EH (cell line): Measurements from ENCODE around the gene PRKCE.

Source experiments
- DNase-seq: peaks from one replicate; pipeline ENCODE4 v3.0.0-alpha.2; 2015; ENCODE audit warnings: low read depth

Gene PRKCE

GRCh38 chr2:45891719-45892424, 240.4 kb downstream of the PRKCE start:
- DNase-seq: no peak

GRCh38 chr2:45892425-45892745, 240.9 kb downstream of the PRKCE start:
- no peak for DNase-seq

- no peak for DNase-seq
Measured at GRCh38 chr2:45892757-45893156, 241.3 kb downstream of the PRKCE start.

DNA sequence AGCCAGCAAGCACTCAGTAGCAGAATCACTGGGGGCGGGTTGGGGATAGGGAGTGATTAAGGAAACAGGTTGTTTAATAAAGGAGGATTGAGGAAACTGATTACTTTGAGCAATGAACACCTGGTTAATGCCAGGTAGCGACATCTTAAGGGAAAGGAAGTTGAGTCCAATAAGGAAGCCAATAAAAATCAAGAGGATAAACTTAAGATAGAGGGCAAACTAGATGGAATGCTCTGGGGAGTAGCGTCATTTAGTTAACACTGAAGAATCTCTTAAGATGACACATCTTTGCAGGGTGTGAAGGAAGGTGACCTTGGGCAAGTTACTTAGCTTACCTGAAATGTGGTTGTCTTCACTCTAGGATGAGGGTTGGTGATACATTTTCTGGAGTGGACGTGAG, 242.7 kb downstream of the PRKCE start:
- no peak for DNase-seq

DNA sequence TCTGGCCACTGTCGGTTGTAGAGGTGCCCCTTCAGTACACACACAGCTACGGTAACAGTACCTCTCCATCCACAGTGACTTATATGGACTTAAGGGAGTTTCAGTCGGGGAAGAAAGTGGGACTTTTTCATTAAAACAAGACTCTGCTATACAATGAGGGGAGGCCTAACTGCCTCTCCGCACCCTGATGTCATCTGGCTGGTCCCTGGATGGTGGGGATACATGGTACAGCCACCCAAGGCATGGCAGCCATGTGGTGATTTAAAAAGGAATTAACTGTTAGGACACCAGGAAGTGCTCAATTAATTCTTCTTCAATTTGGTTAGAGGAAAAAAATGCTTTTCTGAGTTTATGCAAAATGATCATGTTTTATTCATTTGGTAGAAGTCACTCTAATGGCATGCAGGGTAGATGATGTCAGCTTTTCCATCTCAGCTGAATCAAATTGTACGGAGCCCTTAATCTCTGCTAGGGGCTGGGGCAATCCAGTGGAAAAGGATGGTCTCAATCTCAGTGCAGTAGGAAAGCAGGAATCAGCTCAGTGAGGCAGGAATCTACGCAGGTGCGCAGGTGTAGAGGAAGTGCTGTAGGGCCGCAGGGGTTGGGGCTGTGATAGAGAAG, 243.9 kb downstream of the PRKCE start:
- peak; percentile 82 for DNase-seq

DNA sequence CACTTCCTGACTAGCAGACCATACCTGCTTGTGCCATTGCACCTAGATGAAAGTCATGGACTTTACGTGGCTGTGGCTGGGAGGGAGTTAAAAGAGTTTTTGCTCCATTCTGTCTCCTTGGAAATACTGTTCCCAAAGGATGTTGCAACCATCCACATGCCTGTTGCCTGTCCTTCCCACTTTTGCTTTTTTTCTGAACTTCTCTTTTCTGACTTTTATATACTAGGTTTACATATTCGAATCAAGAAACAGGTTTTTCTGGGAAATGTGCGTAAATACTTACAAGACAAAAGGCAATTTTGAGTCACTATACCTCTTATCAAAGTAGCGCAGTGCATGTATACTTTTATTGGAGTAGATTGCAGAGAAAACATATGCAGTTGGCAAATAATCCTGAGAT, 244.8 kb downstream of the PRKCE start:
- DNase-seq: no peak

DNA sequence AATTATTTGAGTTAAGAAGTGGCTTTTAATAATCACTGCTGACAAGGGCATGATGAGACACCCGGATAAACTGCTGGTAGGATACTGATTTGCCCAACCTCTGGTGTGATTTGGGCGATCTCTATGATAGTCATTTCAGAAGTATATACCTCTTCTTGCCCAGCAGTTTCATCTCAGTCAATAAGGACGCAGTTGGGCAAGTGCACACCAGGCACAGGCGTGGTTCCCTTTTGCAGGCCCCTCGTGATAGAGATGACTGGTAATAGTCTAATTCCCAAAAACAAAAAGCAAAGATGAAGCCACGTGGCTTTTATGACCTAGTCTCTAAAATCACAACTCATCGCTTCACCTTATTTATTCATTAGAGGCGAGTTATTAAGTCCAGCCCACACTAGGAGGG, 246.4 kb downstream of the PRKCE start:
- no peak for DNase-seq

- peak; percentile 15 for DNase-seq
Measured at GRCh38 chr2:45898819-45899218, 247.3 kb downstream of the PRKCE start.

DNA sequence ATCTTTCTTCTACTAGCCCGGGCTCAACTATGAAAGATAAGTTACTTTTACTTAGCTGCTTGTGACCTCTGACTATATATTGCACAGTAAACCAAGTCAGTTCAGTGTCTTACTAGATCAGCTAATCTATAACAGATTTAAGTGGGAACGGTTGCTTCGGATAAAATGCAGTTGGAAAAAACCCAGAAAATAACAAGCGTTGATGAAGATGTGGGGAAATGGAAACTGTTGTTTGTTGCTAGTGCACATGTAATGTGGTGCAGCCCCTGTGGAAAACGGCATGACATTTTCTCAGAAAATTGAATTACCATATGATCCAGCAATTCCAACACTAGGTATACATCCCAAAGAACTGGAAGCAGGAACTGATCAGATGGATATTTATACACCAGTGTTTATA, 248.5 kb downstream of the PRKCE start:
- DNase-seq: no peak

GRCh38 chr2:45901468-45902032, 250.1 kb downstream of the PRKCE start:
- DNase-seq: no peak

DNA sequence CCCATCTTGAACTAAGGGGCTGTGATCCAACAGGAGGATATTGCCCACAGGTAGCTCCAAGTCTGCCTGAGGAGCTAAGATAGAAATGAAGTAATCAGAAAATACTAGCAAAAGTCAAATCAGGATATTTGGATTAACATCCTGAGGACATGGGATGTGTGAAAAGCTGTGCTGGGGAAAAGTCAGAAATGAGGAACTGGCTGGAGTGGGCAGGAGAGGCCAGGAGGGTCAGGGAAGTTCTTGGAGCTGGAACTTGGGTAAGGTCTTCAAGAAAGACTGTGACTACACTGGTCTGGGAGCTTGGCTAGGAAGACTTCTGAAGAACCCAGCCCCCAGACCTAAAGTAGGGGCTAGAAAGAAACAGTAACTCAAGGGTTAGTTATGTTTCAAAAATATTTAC, 250.9 kb downstream of the PRKCE start:
- no peak for DNase-seq

GRCh38 chr2:45902781-45903375, 251.4 kb downstream of the PRKCE start:
- DNase-seq: no peak

- DNase-seq: peak; percentile 33
Measured at GRCh38 chr2:45904267-45904945, 252.9 kb downstream of the PRKCE start.

- no peak for DNase-seq
Measured at GRCh38 chr2:45904946-45905631, 253.6 kb downstream of the PRKCE start.

DNA sequence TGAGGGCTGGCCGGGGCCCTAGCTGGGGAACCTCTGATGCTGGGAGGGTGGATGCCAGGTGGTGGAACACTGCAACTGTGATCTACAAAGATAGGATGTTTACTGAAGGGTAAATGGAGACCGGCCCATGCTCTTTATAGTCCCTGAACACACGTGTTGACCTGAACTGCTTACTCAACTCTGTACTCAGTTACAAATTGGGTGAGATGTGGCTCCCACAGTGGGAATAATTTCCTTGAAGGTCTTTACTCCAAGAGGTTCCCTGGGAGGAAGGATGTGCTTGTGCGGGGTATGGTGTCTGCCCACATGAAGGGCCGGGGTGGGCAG, 254.1 kb downstream of the PRKCE start:
- no peak for DNase-seq

- no peak for DNase-seq
Measured at GRCh38 chr2:45907592-45907991, 256.1 kb downstream of the PRKCE start.

GRCh38 chr2:45908316-45909170, 257.1 kb downstream of the PRKCE start:
- DNase-seq: no peak

DNA sequence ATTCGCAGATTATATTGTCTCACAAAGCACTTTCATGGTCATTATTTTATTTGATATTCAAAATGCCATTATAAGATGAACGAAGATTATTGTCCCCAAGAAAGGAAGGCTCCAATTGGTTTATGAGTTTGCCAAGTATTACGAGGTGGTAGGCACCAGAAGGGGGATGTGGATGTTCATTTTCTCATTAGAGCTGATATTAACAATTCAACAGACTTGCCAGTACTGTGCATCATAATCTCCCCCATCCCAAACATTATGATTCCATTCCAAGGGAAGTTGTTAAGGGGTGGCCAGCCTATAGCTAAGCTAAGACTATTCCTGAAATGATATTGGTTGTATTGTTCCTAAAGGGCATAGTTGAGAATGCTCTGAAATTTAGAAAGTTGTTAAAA, 257.7 kb downstream of the PRKCE start:
- DNase-seq: no peak

- DNase-seq: no peak
Measured at GRCh38 chr2:45909677-45910191, 258.3 kb downstream of the PRKCE start.

- no peak for DNase-seq
Measured at GRCh38 chr2:45910473-45911060, 259.1 kb downstream of the PRKCE start.

- DNase-seq: no peak
Measured at GRCh38 chr2:45911538-45911937, 260.1 kb downstream of the PRKCE start.
